Coronary artery (tissue), 2 donors: ENCODE results near the gene PPAN.

Experiments used
- DNase-seq: peaks from one replicate; pipeline ENCODE4 v3.0.0-alpha.2; 2017; ENCODE audit warnings: low spot score
- H3K27ac ChIP-seq, 2 donors: fragments of 200-600 bp; sonication (generic); one replicate each; pipeline ENCODE4 v1.5.1; 2016 to 2019
- H3K4me3 ChIP-seq: fragments of 200-600 bp; sonication (generic); 2 replicates; pipeline ENCODE4 v1.5.1; 2016; ENCODE audit warnings: mild to moderate bottlenecking, moderate library complexity
- CTCF ChIP-seq: fragments of 200-600 bp; sonication (generic); IDR thresholded peaks from one replicate; pipeline ENCODE4 v1.5.1; 2019; ENCODE audit warnings: antibody characterized with exemption

The PPAN gene

GRCh38 chr19:10149427-10149826 lies 43.3 kb downstream of the PPAN start:
- no peak for TF ChIP-seq CTCF
- no peak for DNase-seq
- Histone ChIP-seq H3K4me3 (no peak overlapping the region), H3K27ac (no peak overlapping the region)

- no peak for TF ChIP-seq CTCF
- Histone ChIP-seq H3K4me3 (no peak overlapping the region), H3K27ac (no peak overlapping the region)
- no peak for DNase-seq
Measured at GRCh38 chr19:10151521-10151920, 45.4 kb downstream of the PPAN start.

- no peak for TF ChIP-seq CTCF
- DNase-seq, result no peak
Measured at GRCh38 chr19:10152100-10152499, 45.9 kb downstream of the PPAN start.

GRCh38 chr19:10155839-10156238 lies 49.7 kb downstream of the PPAN start:
- TF ChIP-seq CTCF, result no peak
- DNase-seq, result no peak
- Histone ChIP-seq H3K4me3 (no peak overlapping the region), H3K27ac (no peak overlapping the region)

More at GRCh38 chr19:10152100-10152499, 45.9 kb downstream of the PPAN start:
- Histone ChIP-seq H3K4me3 (no peak overlapping the region), H3K27ac (no peak overlapping the region)

- no peak for TF ChIP-seq CTCF
- H3K4me3 ChIP-seq, result no peak overlapping the region
- DNase-seq, result no peak
- H3K27ac ChIP-seq, result no peak overlapping the region
Measured at GRCh38 chr19:10158071-10158470, 51.9 kb downstream of the PPAN start.

- Histone ChIP-seq H3K27ac (no peak overlapping the region), H3K4me3 (no peak overlapping the region)
- no peak for DNase-seq
- no peak for TF ChIP-seq CTCF
Measured at GRCh38 chr19:10158485-10158884, 52.3 kb downstream of the PPAN start.

GRCh38 chr19:10159610-10160009 lies 53.4 kb downstream of the PPAN start:
- Histone ChIP-seq H3K27ac (no peak overlapping the region), H3K4me3 (no peak overlapping the region)
- TF ChIP-seq CTCF, result no peak
- no peak for DNase-seq
